Hippocampal formation (tissue), 2 donors: ENCODE results near the gene DDRGK1.

ENCODE experiments used
- DNase-seq, 2 donors: peaks; one replicate each; lab custom pipeline; 2025; lab: John Stamatoyannopoulos, UW

DDRGK1 gene

GRCh38 chr20:3204124-3204794, at the start of gene DDRGK1:
Gene DDRGK1 (minus strand): TSS chr20:3204682. CDS start chr20:3204627, 55 bp downstream.
- peak; percentile 75 to 84 for DNase-seq

DNA sequence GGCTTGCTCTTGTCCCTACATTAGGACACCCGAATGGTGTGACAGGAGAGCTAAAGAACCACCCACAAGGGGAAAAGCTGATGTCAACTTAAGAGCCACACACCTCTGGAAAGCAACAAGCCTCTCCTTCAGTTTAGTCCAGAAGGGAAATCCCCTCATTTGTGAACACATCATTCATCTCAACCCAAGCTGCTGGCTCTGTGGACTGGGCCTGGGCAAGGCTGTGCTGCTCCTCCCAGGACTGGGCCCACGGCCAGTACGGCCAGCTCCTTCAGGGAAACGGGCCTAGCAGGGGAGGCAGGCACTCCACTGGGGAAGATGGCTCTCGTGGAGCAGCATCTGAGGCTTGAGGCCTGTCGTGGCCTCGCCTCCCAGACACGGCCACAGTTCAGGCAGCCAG, 47.3 kb upstream of the DDRGK1 start:
- peak in 1 of 2 donors; percentile 25 for DNase-seq

- DNase-seq = no peak
Measured at GRCh38 chr20:3250091-3250504, 45.6 kb upstream of the DDRGK1 start.

DNA sequence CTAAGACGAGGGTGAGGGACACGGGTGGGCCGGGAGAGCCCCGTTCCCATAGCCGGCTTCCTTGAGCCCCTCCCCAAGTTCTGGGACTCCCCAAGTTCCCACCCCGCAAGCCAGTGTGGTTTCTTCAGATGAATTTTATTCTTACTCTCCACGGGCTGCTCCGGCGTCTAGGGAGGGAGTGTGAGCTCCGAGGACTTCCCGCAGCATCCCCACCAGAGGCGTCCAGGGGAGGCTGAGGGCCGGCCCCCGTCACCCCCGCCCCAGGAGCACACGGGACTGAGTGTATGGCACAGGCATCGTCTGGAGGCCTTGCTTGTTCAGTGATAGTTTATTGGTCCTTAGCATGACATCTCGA, 44.5 kb upstream of the DDRGK1 start:
- no peak for DNase-seq

GRCh38 chr20:3248167-3248992, 43.9 kb upstream of the DDRGK1 start:
- no peak for DNase-seq

DNA sequence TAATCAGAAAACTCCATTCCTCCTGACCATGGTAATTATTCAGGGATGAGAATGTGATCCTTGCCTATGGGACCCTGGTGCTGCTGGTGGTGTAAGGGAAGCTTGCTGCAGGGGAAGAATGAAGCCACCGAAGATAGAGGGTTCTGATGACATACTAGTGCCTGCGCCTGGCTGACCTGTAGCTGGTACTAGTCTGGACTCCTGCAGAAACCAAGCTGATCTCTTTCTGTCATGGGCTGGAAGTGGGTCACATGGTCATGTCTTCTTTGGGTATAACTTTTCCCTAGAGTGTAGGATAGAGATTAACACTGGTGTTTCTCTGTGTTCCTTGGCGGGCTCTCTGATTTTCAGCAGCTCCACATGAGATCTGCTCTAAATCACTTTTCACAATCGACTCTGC, 43.2 kb upstream of the DDRGK1 start:
- no peak for DNase-seq

- DNase-seq = no peak
Measured at GRCh38 chr20:3246682-3247081, 42.2 kb upstream of the DDRGK1 start.

- DNase-seq = no peak
Measured at GRCh38 chr20:3245711-3246110, 41.2 kb upstream of the DDRGK1 start.

DNA sequence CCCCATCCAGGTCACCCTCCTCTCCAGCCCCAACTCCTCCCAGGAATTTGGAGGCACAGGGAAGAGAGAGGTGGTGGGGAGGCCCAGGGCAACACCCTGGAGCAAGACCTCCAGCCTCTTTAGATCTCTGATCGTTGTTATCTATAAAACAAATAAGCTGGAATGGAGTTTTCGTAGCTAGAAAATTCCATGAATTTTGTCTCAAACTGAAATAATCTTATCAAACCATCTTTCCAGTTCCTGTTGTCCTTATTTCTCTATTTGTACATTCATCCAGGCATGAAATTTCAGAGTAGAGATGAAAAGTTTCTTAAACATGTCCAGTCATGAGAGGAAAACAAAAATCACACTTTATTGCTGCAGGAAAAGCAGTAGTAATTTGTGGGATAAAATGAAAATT, 40.7 kb upstream of the DDRGK1 start:
- no peak for DNase-seq

DNA sequence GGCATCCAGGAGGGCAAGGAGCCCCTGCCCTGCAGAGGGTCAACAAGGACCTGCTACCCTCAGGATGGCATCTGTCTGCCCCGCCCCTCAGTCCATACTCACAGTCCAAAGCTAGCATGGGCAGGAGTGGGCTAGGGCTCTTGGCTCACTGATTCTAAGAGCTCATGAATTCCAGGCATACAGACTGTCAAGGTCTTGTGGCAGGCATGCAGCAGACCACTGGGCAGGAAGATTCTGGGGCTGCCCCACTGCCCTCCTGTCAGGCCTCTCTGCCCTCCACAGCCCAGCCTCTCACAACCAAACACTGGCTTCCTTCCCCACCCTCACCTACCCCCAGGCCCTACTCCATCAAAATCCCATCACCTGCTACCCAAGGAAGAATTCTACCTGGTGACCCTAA, 40.1 kb upstream of the DDRGK1 start:
- no peak for DNase-seq

- DNase-seq = no peak
Measured at GRCh38 chr20:3243718-3244358, 39.4 kb upstream of the DDRGK1 start.

DNA sequence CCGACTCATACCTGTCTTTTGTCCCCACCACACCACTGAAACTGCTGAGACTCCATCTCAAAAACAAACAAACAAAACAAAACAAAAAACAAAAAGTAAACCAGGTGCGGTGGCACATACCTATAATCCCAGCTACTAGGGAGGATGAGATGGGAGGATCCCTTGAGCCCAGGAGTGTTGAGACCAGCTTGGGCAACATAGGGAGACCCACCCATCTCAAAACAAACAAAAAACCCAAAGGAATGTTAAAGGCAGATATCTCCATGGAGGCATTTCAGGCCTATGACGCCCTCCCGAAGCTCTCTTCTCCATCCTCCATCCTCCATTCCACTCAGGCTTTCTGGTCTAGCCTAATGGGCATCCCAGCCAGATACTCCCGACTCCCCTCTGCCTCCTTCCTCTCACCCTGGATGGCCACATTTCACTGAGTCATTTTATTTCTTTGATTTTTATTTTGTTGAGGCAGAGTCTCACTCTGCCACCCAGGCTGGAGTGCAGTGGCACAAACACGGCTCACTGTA, 37.8 kb upstream of the DDRGK1 start:
- no peak for DNase-seq

GRCh38 chr20:3240776-3241363, 36.4 kb upstream of the DDRGK1 start:
- no peak for DNase-seq

DNA sequence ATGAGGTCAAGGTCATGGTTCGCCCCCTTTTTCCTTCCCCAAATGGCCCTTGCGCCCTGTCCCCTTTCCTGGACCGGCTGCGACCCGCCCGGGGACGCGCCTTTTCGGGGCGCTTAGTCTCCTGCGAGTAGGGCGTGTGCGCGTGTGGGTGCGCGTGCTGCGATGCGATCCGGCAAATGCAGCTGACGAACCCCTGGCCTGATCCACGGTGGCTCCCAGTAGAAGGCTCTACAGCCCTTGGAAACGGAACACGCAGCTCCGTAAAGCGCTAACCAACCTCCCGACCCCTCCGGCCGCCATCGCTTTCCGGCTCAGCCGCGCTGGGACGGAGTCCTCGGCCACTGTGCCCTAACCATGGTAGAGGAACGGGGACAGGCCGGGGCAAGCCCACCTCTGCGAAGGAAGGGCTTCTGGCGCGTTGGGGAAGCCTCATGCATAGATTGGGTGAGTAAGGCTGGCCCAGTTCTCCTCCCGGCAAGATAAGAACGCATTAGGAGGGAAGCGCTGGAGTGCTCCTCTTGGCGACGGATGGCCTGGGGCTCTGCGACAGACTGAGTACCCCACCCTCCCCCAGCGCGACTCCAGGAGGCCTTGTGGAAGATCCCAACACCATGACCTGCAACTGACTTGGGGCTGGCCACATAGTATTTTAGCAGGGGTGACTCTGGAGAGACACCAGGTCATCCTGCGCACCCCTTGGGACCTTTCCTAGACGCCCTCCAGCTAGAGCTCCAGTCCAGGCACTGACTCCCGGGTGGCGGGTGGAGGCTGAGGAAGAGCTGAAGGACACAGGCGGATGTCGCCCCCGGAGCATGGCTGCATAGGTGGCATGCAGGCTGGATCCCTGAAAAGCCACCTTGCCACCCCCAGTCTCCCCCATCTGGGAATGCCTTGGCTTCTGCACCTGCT, 35.6 kb upstream of the DDRGK1 start:
- no peak for DNase-seq

GRCh38 chr20:3239026-3239866, 34.8 kb upstream of the DDRGK1 start, which contains the start of gene SLC4A11:
Gene SLC4A11 (minus strand): TSS chr20:3239190. CDS start chr20:3239137, 53 bp downstream.
- DNase-seq = no peak

DNA sequence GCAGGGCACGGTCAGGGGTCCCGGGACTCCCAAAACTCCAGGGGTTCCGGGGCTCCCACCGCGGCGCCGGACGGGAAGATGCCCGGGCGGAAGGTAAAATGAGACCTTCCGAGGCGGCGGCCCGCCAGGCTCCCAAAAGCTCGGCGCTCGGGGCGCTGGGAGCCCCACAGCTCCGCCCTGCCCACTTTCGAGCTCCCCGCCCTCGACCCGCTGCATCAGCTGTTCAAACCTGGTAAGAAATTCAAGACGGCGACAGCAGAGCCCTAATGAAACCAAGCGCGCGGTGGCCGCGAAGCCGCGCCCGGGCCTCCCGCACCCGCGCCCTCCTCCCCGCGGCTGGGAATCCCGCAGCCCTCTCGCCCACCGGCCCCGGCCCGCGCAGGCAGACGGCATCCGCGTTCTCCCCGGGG, 34.1 kb upstream of the DDRGK1 start:
- DNase-seq = no peak

- DNase-seq = no peak
Measured at GRCh38 chr20:3237958-3238615, 33.6 kb upstream of the DDRGK1 start.

GRCh38 chr20:3237011-3237957, 32.8 kb upstream of the DDRGK1 start:
- no peak for DNase-seq
